ENCODE data around the gene WEE1.

The WEE1 gene

GRCh38 chr11:9625728-9626127 lies 52.3 kb downstream of the WEE1 start:
- no peak overlapping the region for H3K27ac ChIP-seq (ENCODE audit: insufficient read depth in 1 of 2, low read depth in 1 of 2, low read length in 2 of 2, poor library complexity in 1 of 2, severe bottlenecking in 2 of 2)
- CTCF ChIA-PET = interaction anchor here (0.9 to 1.9 kb wide), 3 partner anchors 10 to 97 kb away, joined by 3 to 5 read pairs (median 3); no protein-coding TSS in a partner anchor
- POLR2A ChIA-PET = no interaction called here

GRCh38 chr11:9626496-9627394 lies 53.3 kb downstream of the WEE1 start:
- ChIA-PET POLR2A (no interaction called here), CTCF (no interaction called here)
- Histone ChIP-seq H3K27me3 (replicated peaks in 2 of 5; ENCODE audit: control insufficient read depth in 4 of 5, insufficient read depth in 5 of 5, low read length in 4 of 5) (no peaks in the 10 kb centered on the region), H3K27ac (ENCODE audit: insufficient read depth in 1 of 2, low read depth in 1 of 2, low read length in 2 of 2, poor library complexity in 1 of 2, severe bottlenecking in 2 of 2) (no peak overlapping the region), H3K4me1 (ENCODE audit: control extremely low read depth in 1 of 4, control insufficient read depth in 4 of 4, insufficient read depth in 4 of 4, low read length in 3 of 4) (peaks cover 0 to 4% (median 0%) of the 10 kb centered on the region in 4 experiments), H3K9me3 (ENCODE audit: control extremely low read depth in 1 of 5, control insufficient read depth in 4 of 5, insufficient read depth in 2 of 5, low read depth in 1 of 5, low read length in 4 of 5) (no peaks in the 10 kb centered on the region), H3K4me3 (ENCODE audit: control insufficient read depth in 1 of 7, extremely low read depth in 1 of 7, insufficient read depth in 4 of 7, low read depth in 2 of 7, low read length in 6 of 7) (no peak overlapping the region), H3K36me3 (ENCODE audit: control insufficient read depth in 4 of 4, insufficient read depth in 4 of 4, low read length in 3 of 4) (no peaks in the 10 kb centered on the region)
- 98% methylated on average over 8 of the region's 12 CpGs for WGBS (ENCODE audit: insufficient coverage)
- no peak for DNase-seq

More at GRCh38 chr11:9625728-9626127, 52.3 kb downstream of the WEE1 start:
- no peaks in the 10 kb centered on the region for H3K27me3 ChIP-seq (replicated peaks in 2 of 5; ENCODE audit: control insufficient read depth in 4 of 5, insufficient read depth in 5 of 5, low read length in 4 of 5)
- H3K4me1 ChIP-seq (ENCODE audit: control extremely low read depth in 1 of 4, control insufficient read depth in 4 of 4, insufficient read depth in 4 of 4, low read length in 3 of 4) = peaks cover 0 to 4% (median 0%) of the 10 kb centered on the region in 4 experiments
- H3K36me3 ChIP-seq (ENCODE audit: control insufficient read depth in 4 of 4, insufficient read depth in 4 of 4, low read length in 3 of 4) = peaks cover 0 to 2% (median 0%) of the 10 kb centered on the region in 4 experiments
- H3K9me3 ChIP-seq (ENCODE audit: control extremely low read depth in 1 of 5, control insufficient read depth in 4 of 5, insufficient read depth in 2 of 5, low read depth in 1 of 5, low read length in 4 of 5) = no peaks in the 10 kb centered on the region
- no peak for DNase-seq
- 90% methylated on average over 3 of the region's 3 CpGs for WGBS (ENCODE audit: insufficient coverage)
- H3K4me3 ChIP-seq (ENCODE audit: control insufficient read depth in 1 of 7, extremely low read depth in 1 of 7, insufficient read depth in 4 of 7, low read depth in 2 of 7, low read length in 6 of 7) = no peak overlapping the region

- Histone ChIP-seq H3K4me3 (ENCODE audit: control insufficient read depth in 1 of 7, extremely low read depth in 1 of 7, insufficient read depth in 4 of 7, low read depth in 2 of 7, low read length in 6 of 7) (no peak overlapping the region), H3K36me3 (ENCODE audit: control insufficient read depth in 4 of 4, insufficient read depth in 4 of 4, low read length in 3 of 4) (no peaks in the 10 kb centered on the region), H3K4me1 (ENCODE audit: control extremely low read depth in 1 of 4, control insufficient read depth in 4 of 4, insufficient read depth in 4 of 4, low read length in 3 of 4) (peaks cover 0 to 8% (median 2%) of the 10 kb centered on the region in 4 experiments), H3K27me3 (replicated peaks in 2 of 5; ENCODE audit: control insufficient read depth in 4 of 5, insufficient read depth in 5 of 5, low read length in 4 of 5) (no peaks in the 10 kb centered on the region), H3K9me3 (ENCODE audit: control extremely low read depth in 1 of 5, control insufficient read depth in 4 of 5, insufficient read depth in 2 of 5, low read depth in 1 of 5, low read length in 4 of 5) (no peaks in the 10 kb centered on the region), H3K27ac (ENCODE audit: insufficient read depth in 1 of 2, low read depth in 1 of 2, low read length in 2 of 2, poor library complexity in 1 of 2, severe bottlenecking in 2 of 2) (no peak overlapping the region)
- no peak for DNase-seq
- ChIA-PET CTCF (interaction anchor here (0.9 to 1.6 kb wide), 6 partner anchors 10 to 119 kb away, joined by 3 to 12 read pairs (median 3); partner anchors contain the start of gene WEE1), POLR2A (no interaction called here)
- WGBS (ENCODE audit: insufficient coverage) = 100% methylated on average over 4 of the region's 6 CpGs
These were observed 55.6 kb downstream of the WEE1 start for GRCh38 chr11:9629064-9629463.

GRCh38 chr11:9633679-9634078 lies 60.2 kb downstream of the WEE1 start:
- Histone ChIP-seq H3K4me3 (ENCODE audit: control insufficient read depth in 1 of 7, extremely low read depth in 1 of 7, insufficient read depth in 4 of 7, low read depth in 2 of 7, low read length in 6 of 7) (no peak overlapping the region), H3K9me3 (ENCODE audit: control extremely low read depth in 1 of 5, control insufficient read depth in 4 of 5, insufficient read depth in 2 of 5, low read depth in 1 of 5, low read length in 4 of 5) (no peaks in the 10 kb centered on the region), H3K27ac (ENCODE audit: insufficient read depth in 1 of 2, low read depth in 1 of 2, low read length in 2 of 2, poor library complexity in 1 of 2, severe bottlenecking in 2 of 2) (no peak overlapping the region), H3K4me1 (ENCODE audit: control extremely low read depth in 1 of 4, control insufficient read depth in 4 of 4, insufficient read depth in 4 of 4, low read length in 3 of 4) (peaks cover 0 to 6% (median 2%) of the 10 kb centered on the region in 4 experiments), H3K36me3 (ENCODE audit: control insufficient read depth in 4 of 4, insufficient read depth in 4 of 4, low read length in 3 of 4) (no peaks in the 10 kb centered on the region), H3K27me3 (replicated peaks in 2 of 5; ENCODE audit: control insufficient read depth in 4 of 5, insufficient read depth in 5 of 5, low read length in 4 of 5) (no peaks in the 10 kb centered on the region)
- 0% methylated on average over 2 of the region's 2 CpGs for WGBS (ENCODE audit: insufficient coverage)
- peak; percentile 13 to 72 (median 60) for DNase-seq
- POLR2A ChIA-PET = no interaction called here
- CTCF ChIA-PET = interaction anchor here (0.7 to 2.9 kb wide), 6 partner anchors 8 to 97 kb away, joined by 3 to 9 read pairs (median 4); no protein-coding TSS in a partner anchor

GRCh38 chr11:9636691-9637090 lies 63.2 kb downstream of the WEE1 start:
- peaks cover 0 to 26% (median 14%) of the 10 kb centered on the region in 4 experiments for H3K4me1 ChIP-seq (ENCODE audit: control extremely low read depth in 1 of 4, control insufficient read depth in 4 of 4, insufficient read depth in 4 of 4, low read length in 3 of 4)
- H3K4me3 ChIP-seq (ENCODE audit: control insufficient read depth in 1 of 7, extremely low read depth in 1 of 7, insufficient read depth in 4 of 7, low read depth in 2 of 7, low read length in 6 of 7) = no peak overlapping the region
- no peaks in the 10 kb centered on the region for H3K36me3 ChIP-seq (ENCODE audit: control insufficient read depth in 4 of 4, insufficient read depth in 4 of 4, low read length in 3 of 4)
- no peak for DNase-seq
- ChIA-PET CTCF (interaction anchor here (1.4 to 1.7 kb wide), 2 partner anchors 11 to 112 kb away, joined by 4 read pairs; no protein-coding TSS in a partner anchor), POLR2A (no interaction called here)
- WGBS (ENCODE audit: insufficient coverage) = 90% methylated on average over 1 of the region's 1 CpG
- H3K9me3 ChIP-seq (ENCODE audit: control extremely low read depth in 1 of 5, control insufficient read depth in 4 of 5, insufficient read depth in 2 of 5, low read depth in 1 of 5, low read length in 4 of 5) = no peaks in the 10 kb centered on the region
- no peak overlapping the region for H3K27ac ChIP-seq (ENCODE audit: insufficient read depth in 1 of 2, low read depth in 1 of 2, low read length in 2 of 2, poor library complexity in 1 of 2, severe bottlenecking in 2 of 2)
- no peaks in the 10 kb centered on the region for H3K27me3 ChIP-seq (replicated peaks in 2 of 5; ENCODE audit: control insufficient read depth in 4 of 5, insufficient read depth in 5 of 5, low read length in 4 of 5)

- Histone ChIP-seq H3K36me3 (ENCODE audit: control insufficient read depth in 4 of 4, insufficient read depth in 4 of 4, low read length in 3 of 4) (no peaks in the 10 kb centered on the region), H3K4me3 (ENCODE audit: control insufficient read depth in 1 of 7, extremely low read depth in 1 of 7, insufficient read depth in 4 of 7, low read depth in 2 of 7, low read length in 6 of 7) (no peak overlapping the region), H3K9me3 (ENCODE audit: control extremely low read depth in 1 of 5, control insufficient read depth in 4 of 5, insufficient read depth in 2 of 5, low read depth in 1 of 5, low read length in 4 of 5) (no peaks in the 10 kb centered on the region), H3K27me3 (replicated peaks in 2 of 5; ENCODE audit: control insufficient read depth in 4 of 5, insufficient read depth in 5 of 5, low read length in 4 of 5) (no peaks in the 10 kb centered on the region), H3K27ac (ENCODE audit: insufficient read depth in 1 of 2, low read depth in 1 of 2, low read length in 2 of 2, poor library complexity in 1 of 2, severe bottlenecking in 2 of 2) (no peak overlapping the region), H3K4me1 (ENCODE audit: control extremely low read depth in 1 of 4, control insufficient read depth in 4 of 4, insufficient read depth in 4 of 4, low read length in 3 of 4) (peaks cover 4 to 40% (median 15%) of the 10 kb centered on the region in 4 experiments)
- DNase-seq = no peak
- 72% methylated on average over 4 of the region's 5 CpGs for WGBS (ENCODE audit: insufficient coverage)
- POLR2A ChIA-PET = interaction anchor here (0.6 kb wide), 1 partner anchor 25 kb away, joined by 3 read pairs; the partner anchor contains the start of gene SWAP70
- CTCF ChIA-PET = interaction anchor here (0.8 to 3.6 kb wide), 8 partner anchors 8 to 109 kb away, joined by 3 to 12 read pairs (median 3); no protein-coding TSS in a partner anchor
These were observed 65.6 kb downstream of the WEE1 start for GRCh38 chr11:9639099-9639498.
